PC-9 (cell line): ENCODE measurements around the gene ENPP3. TPM values are rescaled to one million over a fixed set of nuclear protein-coding genes. Genes with fewer than 3 reads are reported as not detected.

Experiments
- BruUV-seq: library from RNA; stranded (reverse); fragments of 400-500 nt; replicated peaks from 2 replicates; lab custom pipeline; 2021; lab: Mats Ljungman, UMichigan
- CTCF ChIA-PET: fragments of 300-600 bp; sonication (Branson Sonifier 250); formaldehyde crosslinking; loops from one replicate; lab custom pipeline; 2022; ENCODE audit warnings: antibody characterized with exemption; lab: Charles Lee
- POLR2A ChIA-PET: fragments of 300-600 bp; sonication (Branson Sonifier 250); formaldehyde crosslinking; loops from one replicate; lab custom pipeline; 2022; ENCODE audit warnings: antibody characterized with exemption; ENCODE audit not compliant: unreplicated experiment; lab: Charles Lee
- DNase-seq, 2 experiments: peaks; one replicate each; pipeline versions ENCODE4 v3.0.0 to v3.0.0-alpha.2; 2015 to 2022; ENCODE audit warnings: mixed read lengths in 1 of 2
- H2AFZ ChIP-seq: fragments of 200-600 bp; sonication (generic); 2 replicates; pipeline ENCODE4 v1.8.1; 2017; ENCODE audit warnings: antibody characterized with exemption
- H3F3A ChIP-seq: fragments of 200-600 bp; sonication (generic); 2 replicates; pipeline ENCODE4 v1.8.1; 2017; ENCODE audit warnings: antibody characterized with exemption, mild to moderate bottlenecking, low read depth; ENCODE audit not compliant: insufficient read depth
- H3K27ac ChIP-seq: fragments of 200-600 bp; sonication (generic); 2 replicates; pipeline ENCODE4 v1.6.1; 2016; ENCODE audit warnings: mixed run types
- H3K27me3 ChIP-seq: fragments of 200-600 bp; sonication (generic); 2 replicates; pipeline ENCODE4 v1.6.1; 2016; ENCODE audit warnings: low read depth, mixed run types; ENCODE audit not compliant: insufficient read depth
- H3K36me3 ChIP-seq: fragments of 200-600 bp; sonication (generic); 2 replicates; pipeline ENCODE4 v1.6.1; 2016; ENCODE audit warnings: low read depth, mixed run types
- H3K4me1 ChIP-seq: fragments of 200-600 bp; sonication (generic); replicated peaks from 2 replicates; pipeline ENCODE4 v1.6.1; 2016; ENCODE audit warnings: mixed run types; ENCODE audit not compliant: insufficient read depth
- H3K4me2 ChIP-seq: fragments of 200-600 bp; sonication (generic); 2 replicates; pipeline ENCODE4 v1.6.1; 2017; ENCODE audit warnings: mixed run types
- H3K4me3 ChIP-seq: fragments of 200-600 bp; sonication (generic); 2 replicates; pipeline ENCODE4 v1.6.1; 2016; ENCODE audit warnings: mixed run types
- H3K79me2 ChIP-seq: fragments of 200-600 bp; sonication (generic); 2 replicates; pipeline ENCODE4 v1.6.1; 2017; ENCODE audit warnings: low read depth, mixed run types
- H3K9me2 ChIP-seq: fragments of 200-600 bp; sonication (generic); 2 replicates; pipeline ENCODE4 v1.8.1; 2017; ENCODE audit warnings: mild to moderate bottlenecking; ENCODE audit not compliant: insufficient read depth
- H3K9me3 ChIP-seq: fragments of 200-600 bp; sonication (generic); 2 replicates; pipeline ENCODE4 v1.8.1; 2016; ENCODE audit warnings: low read depth; ENCODE audit not compliant: insufficient read depth
- H4K20me1 ChIP-seq: fragments of 200-600 bp; sonication (generic); 2 replicates; pipeline ENCODE4 v1.8.1; 2017; ENCODE audit not compliant: insufficient read depth
- CTCF ChIP-seq: fragments of 200-600 bp; sonication (generic); conservative IDR thresholded peaks from 2 replicates; pipeline ENCODE4 v1.6.1; 2017; ENCODE audit warnings: mixed run types, antibody characterized with exemption, mild to moderate bottlenecking, moderate library complexity
- EZH2 ChIP-seq: fragments of 200-600 bp; sonication (generic); IDR thresholded peaks from 2 replicates; pipeline ENCODE4 v1.8.0; 2017; ENCODE audit warnings: antibody characterized with exemption, low read depth
- intact Hi-C: fragments of 100-400 bp; cut with micrococcal nuclease; formaldehyde crosslinking; loops from one replicate; pipeline ENCODE4 v1.10.0; 2022; ENCODE audit not compliant: unreplicated experiment
- total RNA-seq: library from RNA; stranded (reverse); gene quantifications from 2 replicates; pipeline ENCODE4 v1.2.3, GENCODE V29; 2021

The ENPP3 gene
- total RNA-seq, 1 experiment from 2014 or later: not detected

GRCh38 chr6:131660195-131660594 lies 23.1 kb downstream of the ENPP3 start:
- CTCF ChIA-PET: no interaction called here
- DNase-seq: peak; percentile 18 to 75

GRCh38 chr6:131663578-131664165 lies 26.6 kb downstream of the ENPP3 start:
- Histone ChIP-seq H3F3A (no peaks in the 10 kb centered on the region; the same call in 1 of the 2 replicates), H3K9me2 (no peaks in the 10 kb centered on the region), H3K4me1 (peaks cover 12% of the 10 kb centered on the region; the same call in 1 of the 2 replicates), H2AFZ (no peak overlapping the region), H3K27me3 (no peaks in the 10 kb centered on the region), H3K9me3 (no peaks in the 10 kb centered on the region), H3K36me3 (no peaks in the 10 kb centered on the region), H3K4me2 (no peak overlapping the region), H4K20me1 (no peaks in the 10 kb centered on the region), H3K79me2 (no peaks in the 10 kb centered on the region), H3K27ac (no peak overlapping the region), H3K4me3 (no peak overlapping the region)
- CTCF ChIA-PET: no interaction called here
- POLR2A ChIA-PET: interaction anchor here (0.6 kb wide), 1 partner anchor 24 kb away, joined by 5 read pairs; no protein-coding TSS in a partner anchor
- DNase-seq: no peak
- intact Hi-C loops: no loop called here
- TF ChIP-seq CTCF (no peak), EZH2 (no peak)
- no TSS peak for BruUV-seq

More at GRCh38 chr6:131660195-131660594, 23.1 kb downstream of the ENPP3 start:
- H3K36me3 ChIP-seq: no peaks in the 10 kb centered on the region
- no peaks in the 10 kb centered on the region for H3K9me2 ChIP-seq
- no peaks in the 10 kb centered on the region for H4K20me1 ChIP-seq
- POLR2A ChIA-PET: no interaction called here
- H3K27ac ChIP-seq: no peak overlapping the region
- H3K27me3 ChIP-seq: no peaks in the 10 kb centered on the region
- intact Hi-C loops: loop anchor here (1.0 kb wide), 1 partner anchor 29 kb away; no protein-coding TSS in a partner anchor
- H3K79me2 ChIP-seq: no peaks in the 10 kb centered on the region
- no peaks in the 10 kb centered on the region for H3K9me3 ChIP-seq
- peaks cover 21% of the 10 kb centered on the region; the same call in 1 of the 2 replicates for H3K4me1 ChIP-seq
- H2AFZ ChIP-seq: no peak overlapping the region
- TF ChIP-seq CTCF (no peak), EZH2 (no peak)
- H3F3A ChIP-seq: peaks cover 9% of the 10 kb centered on the region
- BruUV-seq: no TSS peak
- no peak overlapping the region for H3K4me3 ChIP-seq
- no peak overlapping the region for H3K4me2 ChIP-seq

- CTCF ChIA-PET: no interaction called here
- intact Hi-C loops: no loop called here
Observed at GRCh38 chr6:131669891-131670290, 32.8 kb downstream of the ENPP3 start.

More at GRCh38 chr6:131669891-131670290, 32.8 kb downstream of the ENPP3 start:
- Histone ChIP-seq H2AFZ (no peak overlapping the region), H3F3A (no peaks in the 10 kb centered on the region), H4K20me1 (no peaks in the 10 kb centered on the region), H3K9me3 (no peaks in the 10 kb centered on the region), H3K79me2 (no peaks in the 10 kb centered on the region), H3K4me2 (no peak overlapping the region), H3K36me3 (no peaks in the 10 kb centered on the region), H3K4me1 (no peaks in the 10 kb centered on the region), H3K27ac (no peak overlapping the region), H3K27me3 (no peaks in the 10 kb centered on the region), H3K4me3 (no peak overlapping the region), H3K9me2 (no peaks in the 10 kb centered on the region)
- BruUV-seq: no TSS peak
- no peak for TF ChIP-seq EZH2
- TF ChIP-seq CTCF: no peak
- POLR2A ChIA-PET: no interaction called here
- no peak for DNase-seq
